ENCODE data around the gene MEDAG. TPM values are rescaled to one million over a fixed set of nuclear protein-coding genes. Genes with fewer than 3 reads are reported as not detected.
A peak's percentile ranks its signal among the peaks of the same experiment; 100 is the strongest.

Gene MEDAG
- total RNA-seq, 2 experiments from 2014 or later, result 0.19 TPM; not detected in 1

DNA sequence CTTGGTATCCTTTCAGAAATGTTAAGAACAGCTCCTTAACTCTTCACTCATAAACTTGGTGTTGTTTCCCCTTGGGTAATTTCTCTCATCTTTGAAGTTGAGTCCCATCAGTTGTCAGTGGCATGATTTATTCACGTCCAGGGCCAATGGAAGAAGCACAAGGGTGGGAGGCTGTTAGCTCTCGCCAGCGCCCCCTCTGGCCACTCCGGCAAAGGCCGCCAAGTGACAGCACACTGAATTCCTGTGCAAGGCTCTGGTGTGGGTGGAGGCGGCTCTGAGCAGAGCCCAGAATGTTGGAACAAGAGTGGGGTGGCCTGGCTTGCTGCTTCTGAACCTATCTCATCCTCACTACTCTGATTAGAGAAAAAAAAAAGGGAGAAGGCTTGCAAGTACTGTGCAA is 13.1 kb upstream of the MEDAG start:
- Histone ChIP-seq H3K9me3 (ENCODE audit: low read length) (no peaks in the 10 kb centered on the region), H3K9me2 (ENCODE audit: insufficient read depth, low read length) (no peaks in the 10 kb centered on the region), H3K79me2 (ENCODE audit: insufficient read depth, low read depth, low read length) (no peaks in the 10 kb centered on the region), H3K27ac (ENCODE audit: low read depth, low read length, poor library complexity, severe bottlenecking) (no peak overlapping the region), H3K4me2 (ENCODE audit: low read length) (no peak overlapping the region), H4K20me1 (ENCODE audit: insufficient read depth, low read length) (no peaks in the 10 kb centered on the region), H3K36me3 (ENCODE audit: insufficient read depth, low read length) (no peaks in the 10 kb centered on the region), H2AFZ (ENCODE audit: low read length) (no peak overlapping the region), H3K4me1 (ENCODE audit: insufficient read depth, low read length, poor library complexity, severe bottlenecking) (no peaks in the 10 kb centered on the region), H3K4me3 (ENCODE audit: low read depth, low read length, poor library complexity, severe bottlenecking) (no peak overlapping the region)
- intact Hi-C loops (cut with micrococcal nuclease; ENCODE audit: unreplicated experiment), result no loop called here
- ChIA-PET CTCF (ENCODE audit: unreplicated experiment) (interaction anchor here (0.5 kb wide), 1 partner anchor 37 kb away, joined by 3 read pairs; no protein-coding TSS in a partner anchor), POLR2A (interaction anchor here (0.8 kb wide), 1 partner anchor 9 kb away, joined by 3 read pairs; no protein-coding TSS in a partner anchor)
- BruUV-seq (replicated peaks), result no TSS peak
- TF ChIP-seq EZH2phosphoT487 (IDR thresholded peaks at IDR 0.05; ENCODE audit: borderline replicate concordance, low read depth, low read length), result no peak
- TF ChIP-seq, protein P1, sequence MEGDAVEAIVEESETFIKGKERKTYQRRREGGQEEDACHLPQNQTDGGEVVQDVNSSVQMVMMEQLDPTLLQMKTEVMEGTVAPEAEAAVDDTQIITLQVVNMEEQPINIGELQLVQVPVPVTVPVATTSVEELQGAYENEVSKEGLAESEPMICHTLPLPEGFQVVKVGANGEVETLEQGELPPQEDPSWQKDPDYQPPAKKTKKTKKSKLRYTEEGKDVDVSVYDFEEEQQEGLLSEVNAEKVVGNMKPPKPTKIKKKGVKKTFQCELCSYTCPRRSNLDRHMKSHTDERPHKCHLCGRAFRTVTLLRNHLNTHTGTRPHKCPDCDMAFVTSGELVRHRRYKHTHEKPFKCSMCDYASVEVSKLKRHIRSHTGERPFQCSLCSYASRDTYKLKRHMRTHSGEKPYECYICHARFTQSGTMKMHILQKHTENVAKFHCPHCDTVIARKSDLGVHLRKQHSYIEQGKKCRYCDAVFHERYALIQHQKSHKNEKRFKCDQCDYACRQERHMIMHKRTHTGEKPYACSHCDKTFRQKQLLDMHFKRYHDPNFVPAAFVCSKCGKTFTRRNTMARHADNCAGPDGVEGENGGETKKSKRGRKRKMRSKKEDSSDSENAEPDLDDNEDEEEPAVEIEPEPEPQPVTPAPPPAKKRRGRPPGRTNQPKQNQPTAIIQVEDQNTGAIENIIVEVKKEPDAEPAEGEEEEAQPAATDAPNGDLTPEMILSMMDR (conservative IDR thresholded peaks at IDR 0.05; ENCODE audit: low read length), result peak; percentile 77
- peak; percentile 22 for DNase-seq (ENCODE audit: low spot score)

DNA sequence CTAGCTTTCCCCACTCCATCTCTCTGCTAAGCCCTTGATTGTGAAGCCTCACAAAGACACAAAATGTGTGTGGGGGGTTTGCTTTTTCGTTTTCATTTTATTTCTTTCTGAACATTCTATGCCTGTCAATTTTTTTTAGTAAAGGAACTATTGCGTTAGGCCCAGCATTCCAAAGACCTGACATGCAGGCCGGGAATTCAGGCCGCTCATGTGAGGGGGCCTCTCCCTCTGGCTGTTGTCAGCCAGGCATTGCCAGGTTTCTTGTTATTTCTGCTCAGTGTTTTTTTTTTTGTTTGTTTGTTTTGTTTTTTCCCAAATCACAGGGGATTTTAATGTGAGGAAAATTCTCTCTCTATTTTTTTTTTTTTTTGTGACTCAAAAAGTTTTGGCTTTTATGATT is 10.3 kb upstream of the MEDAG start:
- Histone ChIP-seq H3K36me3 (ENCODE audit: insufficient read depth, low read length) (no peaks in the 10 kb centered on the region), H3K27ac (ENCODE audit: low read depth, low read length, poor library complexity, severe bottlenecking) (no peak overlapping the region), H3K9me3 (ENCODE audit: low read length) (no peaks in the 10 kb centered on the region), H2AFZ (ENCODE audit: low read length) (no peak overlapping the region), H4K20me1 (ENCODE audit: insufficient read depth, low read length) (no peaks in the 10 kb centered on the region), H3K4me2 (ENCODE audit: low read length) (no peak overlapping the region), H3K4me1 (ENCODE audit: insufficient read depth, low read length, poor library complexity, severe bottlenecking) (no peaks in the 10 kb centered on the region), H3K79me2 (ENCODE audit: insufficient read depth, low read depth, low read length) (no peaks in the 10 kb centered on the region), H3K4me3 (ENCODE audit: low read depth, low read length, poor library complexity, severe bottlenecking) (no peak overlapping the region), H3K9me2 (ENCODE audit: insufficient read depth, low read length) (no peaks in the 10 kb centered on the region)
- no peak for DNase-seq (ENCODE audit: low spot score)
- TF ChIP-seq, protein P1 (conservative IDR thresholded peaks at IDR 0.05; ENCODE audit: low read length), result no peak
- no peak for TF ChIP-seq EZH2phosphoT487 (IDR thresholded peaks at IDR 0.05; ENCODE audit: borderline replicate concordance, low read depth, low read length)
- BruUV-seq (replicated peaks), result no TSS peak
- intact Hi-C loops (cut with micrococcal nuclease; ENCODE audit: unreplicated experiment), result no loop called here
- CTCF ChIA-PET (ENCODE audit: unreplicated experiment), result no interaction called here
- POLR2A ChIA-PET, result no interaction called here

DNA sequence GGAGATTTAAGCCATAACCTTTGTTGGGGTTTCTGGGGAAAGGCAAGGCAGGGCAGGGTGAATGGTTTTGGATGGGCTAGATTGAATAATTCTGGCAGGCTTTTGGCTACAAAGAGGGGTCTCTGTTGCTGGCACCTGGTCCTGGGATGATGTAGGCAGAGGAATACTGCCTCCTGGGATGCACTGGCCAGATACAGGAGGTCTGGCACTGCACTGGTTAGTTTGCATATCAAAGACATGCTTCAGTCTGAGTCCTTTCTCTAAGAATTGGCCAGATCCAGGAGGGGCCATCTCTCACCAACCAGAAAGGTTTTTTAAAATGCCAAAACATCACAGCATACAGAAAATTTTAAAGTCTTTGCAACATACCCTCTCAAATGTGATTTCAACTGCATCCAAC is 8.0 kb upstream of the MEDAG start:
- Histone ChIP-seq H3K4me3 (ENCODE audit: low read depth, low read length, poor library complexity, severe bottlenecking) (no peak overlapping the region), H3K79me2 (ENCODE audit: insufficient read depth, low read depth, low read length) (no peaks in the 10 kb centered on the region), H3K27ac (ENCODE audit: low read depth, low read length, poor library complexity, severe bottlenecking) (no peak overlapping the region), H3K9me2 (ENCODE audit: insufficient read depth, low read length) (no peaks in the 10 kb centered on the region), H3K36me3 (ENCODE audit: insufficient read depth, low read length) (no peaks in the 10 kb centered on the region), H4K20me1 (ENCODE audit: insufficient read depth, low read length) (no peaks in the 10 kb centered on the region), H3K4me1 (ENCODE audit: insufficient read depth, low read length, poor library complexity, severe bottlenecking) (no peaks in the 10 kb centered on the region), H3K4me2 (ENCODE audit: low read length) (no peak overlapping the region), H3K9me3 (ENCODE audit: low read length) (no peaks in the 10 kb centered on the region), H2AFZ (ENCODE audit: low read length) (no peak overlapping the region)
- BruUV-seq (replicated peaks), result no TSS peak
- TF ChIP-seq, protein P1 (conservative IDR thresholded peaks at IDR 0.05; ENCODE audit: low read length), result no peak
- TF ChIP-seq EZH2phosphoT487 (IDR thresholded peaks at IDR 0.05; ENCODE audit: borderline replicate concordance, low read depth, low read length), result no peak
- CTCF ChIA-PET (ENCODE audit: unreplicated experiment), result no interaction called here
- intact Hi-C loops (cut with micrococcal nuclease; ENCODE audit: unreplicated experiment), result no loop called here
- POLR2A ChIA-PET, result no interaction called here
- DNase-seq (ENCODE audit: low spot score), result no peak
